Left lung (tissue), 10 donors: ENCODE data around the gene GABRG3. TPM values are rescaled to one million over a fixed set of nuclear protein-coding genes. Genes with fewer than 3 reads are reported as not detected.

Source experiments
- ATAC-seq: fragments of 200-7000 bp; cut with Tn5 transposase; one replicate; pipeline ENCODE4 v1.9.1; 2020; ENCODE audit warnings: moderate library complexity
- DNase-seq, 4 donors: peaks; one replicate each; pipeline ENCODE4 v3.0.0-alpha.2; 2013 to 2020
- H3K27ac ChIP-seq, 2 donors: fragments of 200-600 bp; sonication (generic) in 1 of 2; one replicate each; pipeline versions ENCODE4 v1.5.0 to v1.8.0; 2020 to 2021
- H3K27me3 ChIP-seq, 2 donors: fragments of 200-600 bp; sonication (generic) in 1 of 2; one replicate each; pipeline versions ENCODE4 v1.5.0 to v1.8.0; 2020 to 2021
- H3K36me3 ChIP-seq, 2 donors: fragments of 200-600 bp; sonication (generic) in 1 of 2; one replicate each; pipeline versions ENCODE4 v1.5.0 to v1.8.0; 2020 to 2021
- H3K4me1 ChIP-seq, 2 donors: fragments of 200-600 bp; one replicate each; pipeline ENCODE4 v1.8.0; 2021
- H3K4me3 ChIP-seq, 2 donors: fragments of 200-600 bp; sonication (generic) in 1 of 2; one replicate each; pipeline versions ENCODE4 v1.5.0 to v1.8.0; 2020 to 2021; ENCODE audit warnings: mild to moderate bottlenecking in 1 of 2
- H3K9me3 ChIP-seq, 2 donors: fragments of 200-600 bp; sonication (generic) in 1 of 2; one replicate each; pipeline versions ENCODE4 v1.5.0 to v1.8.0; 2020 to 2021
- CTCF ChIP-seq, 2 donors: fragments of 200-600 bp; sonication (generic) in 1 of 2; IDR thresholded peaks; one replicate each; pipeline versions ENCODE4 v1.5.0 to v1.8.0; 2021; ENCODE audit warnings: antibody characterized with exemption in 2 of 2
- intact Hi-C, 2 donors: fragments of 100-400 bp; cut with DNase I; formaldehyde crosslinking; loops; one replicate each; pipeline versions ENCODE4 v1.11.2 to v1.14.2; 2022
- polyA plus RNA-seq, 6 donors: library from polyadenylated mRNA; unstranded; fragments of 120-200 nt; gene quantifications; one replicate each; pipeline ENCODE4 v1.2.1, GENCODE V29; 2013; ENCODE audit not compliant: insufficient read length in 6 of 6
- total RNA-seq, 2 donors: library from RNA; stranded (reverse); fragmentation: NEBNext Ultra II Directional; extraction: Animal tissue kit (Norgen Biotek cat#: 25700); gene quantifications; one replicate each; pipeline ENCODE4 v1.2.1, GENCODE V29; 2021
- donor health status: DM: no; HTN: yes; CAD: no.
- donor health status: DM: no; HTN: no; CAD: no.

The GABRG3 gene
- total and polyA plus RNA-seq, 8 donors = 0.23 to 13.8 (median 10.3) TPM; not detected in 1

- H3K4me1 ChIP-seq = no peaks in the 10 kb centered on the region
- DNase-seq (no peak), ATAC-seq (no peak)
- intact Hi-C loops = no loop called here
- no peak for TF ChIP-seq CTCF (IDR thresholded peaks at IDR 0.05)
- H3K4me3 ChIP-seq = no peak overlapping the region
- H3K9me3 ChIP-seq = peaks cover 0 to 28% of the 10 kb centered on the region in 2 donors
- no peak overlapping the region for H3K27ac ChIP-seq
- H3K36me3 ChIP-seq = no peaks in the 10 kb centered on the region
- no peaks in the 10 kb centered on the region for H3K27me3 ChIP-seq
Observed at GRCh38 chr15:27575521-27575920, 604.5 kb downstream of the GABRG3 start.

DNA sequence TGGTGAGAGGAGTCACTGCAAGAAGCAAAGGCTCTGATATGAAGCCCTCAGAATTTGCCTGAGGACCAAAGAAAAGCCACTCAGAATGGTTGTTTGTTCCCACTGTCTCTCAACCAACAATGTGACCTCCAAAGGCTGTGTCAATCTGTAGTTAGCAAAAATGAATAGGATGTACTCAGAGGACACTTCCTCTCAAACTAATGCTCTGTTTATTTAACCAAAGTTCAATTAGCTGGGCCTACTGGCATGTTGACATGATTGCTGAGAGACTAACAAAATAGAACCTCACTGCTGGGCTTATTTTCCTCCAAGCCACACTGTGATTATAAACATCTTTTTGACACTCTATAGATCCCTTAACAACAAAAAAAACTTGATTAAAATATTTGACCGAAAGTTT, 605.6 kb downstream of the GABRG3 start:
- H3K27ac ChIP-seq = no peak overlapping the region
- no peak for TF ChIP-seq CTCF (IDR thresholded peaks at IDR 0.05)
- ATAC-seq (no peak), DNase-seq (no peak)
- H3K4me3 ChIP-seq = no peak overlapping the region
- H3K36me3 ChIP-seq = no peaks in the 10 kb centered on the region
- H3K9me3 ChIP-seq = peaks cover 0 to 28% of the 10 kb centered on the region in 2 donors
- intact Hi-C loops = no loop called here
- no peaks in the 10 kb centered on the region for H3K4me1 ChIP-seq
- no peaks in the 10 kb centered on the region for H3K27me3 ChIP-seq

DNA sequence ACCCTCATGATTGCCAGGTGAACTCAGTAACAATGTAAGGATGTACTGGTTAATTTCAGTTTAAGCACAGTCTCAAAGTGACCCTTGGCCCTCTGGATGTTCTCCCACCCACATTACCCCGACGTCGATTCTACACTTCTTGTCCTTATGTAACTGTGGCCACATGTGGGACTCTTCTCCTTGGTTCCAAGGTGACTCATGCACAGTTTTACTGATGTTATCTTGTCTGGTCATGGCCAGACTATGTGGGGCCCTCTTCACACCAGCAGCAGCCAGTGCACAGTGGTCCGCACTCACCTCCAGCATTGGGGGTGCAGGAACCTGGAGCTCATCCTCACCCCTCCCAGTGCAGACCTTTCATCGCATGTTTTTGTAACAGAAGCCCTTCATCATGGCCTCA, 608.8 kb downstream of the GABRG3 start:
- Histone ChIP-seq H3K4me1 (no peaks in the 10 kb centered on the region), H3K27me3 (no peaks in the 10 kb centered on the region), H3K9me3 (peaks cover 0 to 19% of the 10 kb centered on the region in 2 donors), H3K4me3 (no peak overlapping the region), H3K27ac (no peak overlapping the region), H3K36me3 (no peaks in the 10 kb centered on the region)
- TF ChIP-seq CTCF (IDR thresholded peaks at IDR 0.05) = no peak
- intact Hi-C loops = no loop called here
- ATAC-seq (no peak), DNase-seq (no peak)

GRCh38 chr15:27582726-27583410, 611.9 kb downstream of the GABRG3 start:
- Histone ChIP-seq H3K4me1 (no peaks in the 10 kb centered on the region), H3K36me3 (no peaks in the 10 kb centered on the region), H3K4me3 (no peak overlapping the region), H3K27ac (no peak overlapping the region), H3K27me3 (no peaks in the 10 kb centered on the region), H3K9me3 (peaks cover 0 to 5% of the 10 kb centered on the region in 2 donors)
- intact Hi-C loops = no loop called here
- ATAC-seq (no peak), DNase-seq (peak in 2 of 4 donors; percentile 64 to 68)
- no peak for TF ChIP-seq CTCF (IDR thresholded peaks at IDR 0.05)

- no peak for DNase-seq
- no peaks in the 10 kb centered on the region for H3K27me3 ChIP-seq
- intact Hi-C loops = no loop called here
Observed at GRCh38 chr15:27583651-27584050, 612.7 kb downstream of the GABRG3 start.

More at GRCh38 chr15:27583651-27584050, 612.7 kb downstream of the GABRG3 start:
- Histone ChIP-seq H3K36me3 (no peaks in the 10 kb centered on the region), H3K4me3 (no peak overlapping the region), H3K27ac (no peak overlapping the region), H3K4me1 (no peaks in the 10 kb centered on the region), H3K9me3 (peaks cover 0 to 2% of the 10 kb centered on the region in 2 donors)
- ATAC-seq = no peak
- no peak for TF ChIP-seq CTCF (IDR thresholded peaks at IDR 0.05)
